Measurements from ENCODE around the gene GTPBP8. TPM values are rescaled to one million over a fixed set of nuclear protein-coding genes. Genes with fewer than 3 reads are reported as not detected.

GTPBP8 gene
- total and polyA plus RNA-seq, 2 donors (not counting 1 experiment from before 2014, with no cell fraction given) = 25.2 to 31.4 TPM

- peak in 1 of 2 donors; percentile 9 for DNase-seq (ENCODE audit: low read depth in 2 of 2)
- H3K27me3 ChIP-seq (ENCODE audit: control insufficient read depth, insufficient read depth, low read length) = peaks cover 6% of the 10 kb centered on the region
- no peaks in the 10 kb centered on the region for H3K36me3 ChIP-seq (ENCODE audit: control insufficient read depth, insufficient read depth, low read length)
- H3K79me2 ChIP-seq (ENCODE audit: control insufficient read depth, insufficient read depth, low read length) = no peaks in the 10 kb centered on the region
- H3K4me2 ChIP-seq (ENCODE audit: extremely low read depth, insufficient read depth, low read length) = no peak overlapping the region
- H3K27ac ChIP-seq (ENCODE audit: insufficient read depth, low read length) = no peak overlapping the region
- TF ChIP-seq CTCF (conservative IDR thresholded peaks at IDR 0.05 in 1 of 2, IDR thresholded peaks at IDR 0.05 in 1 of 2; ENCODE audit: low read depth in 1 of 2, low read length in 2 of 2) (no peak), EZH2 (IDR thresholded peaks at IDR 0.05; ENCODE audit: low read length, missing control alignments) (no peak)
- H3K4me3 ChIP-seq (replicated peaks in 1 of 4; ENCODE audit: control extremely low read depth in 1 of 4, insufficient read depth in 1 of 4, low read depth in 3 of 4, low read length in 4 of 4) = no peak overlapping the region
- no peak overlapping the region for H2AFZ ChIP-seq (ENCODE audit: low read length)
- H4K20me1 ChIP-seq (ENCODE audit: control insufficient read depth, extremely low read depth, insufficient read depth, low read length) = no peaks in the 10 kb centered on the region
- no peaks in the 10 kb centered on the region for H3K9me3 ChIP-seq (ENCODE audit: control insufficient read depth, insufficient read depth, low read depth, low read length)
- H3K9ac ChIP-seq (ENCODE audit: insufficient read depth, low read length) = no peak overlapping the region
- no peaks in the 10 kb centered on the region for H3K4me1 ChIP-seq (ENCODE audit: control insufficient read depth, extremely low read depth, insufficient read depth, low read length)
Observed at GRCh38 chr3:113038328-113038727, 47.5 kb downstream of the GTPBP8 start.

GRCh38 chr3:113039546-113039945 is 48.8 kb downstream of the GTPBP8 start:
- H3K27ac ChIP-seq (ENCODE audit: insufficient read depth, low read length) = no peak overlapping the region
- H3K4me2 ChIP-seq (ENCODE audit: extremely low read depth, insufficient read depth, low read length) = no peak overlapping the region
- H3K4me1 ChIP-seq (ENCODE audit: control insufficient read depth, extremely low read depth, insufficient read depth, low read length) = no peaks in the 10 kb centered on the region
- no peaks in the 10 kb centered on the region for H3K9me3 ChIP-seq (ENCODE audit: control insufficient read depth, insufficient read depth, low read depth, low read length)
- no peak overlapping the region for H3K9ac ChIP-seq (ENCODE audit: insufficient read depth, low read length)
- no peak overlapping the region for H3K4me3 ChIP-seq (replicated peaks in 1 of 4; ENCODE audit: control extremely low read depth in 1 of 4, insufficient read depth in 1 of 4, low read depth in 3 of 4, low read length in 4 of 4)
- no peaks in the 10 kb centered on the region for H3K36me3 ChIP-seq (ENCODE audit: control insufficient read depth, insufficient read depth, low read length)
- no peaks in the 10 kb centered on the region for H3K79me2 ChIP-seq (ENCODE audit: control insufficient read depth, insufficient read depth, low read length)
- peaks cover 10% of the 10 kb centered on the region for H3K27me3 ChIP-seq (ENCODE audit: control insufficient read depth, insufficient read depth, low read length)
- DNase-seq (ENCODE audit: low read depth in 2 of 2) = no peak
- H2AFZ ChIP-seq (ENCODE audit: low read length) = no peak overlapping the region
- no peak for TF ChIP-seq EZH2 (IDR thresholded peaks at IDR 0.05; ENCODE audit: low read length, missing control alignments)
- TF ChIP-seq CTCF (conservative IDR thresholded peaks at IDR 0.05 in 1 of 2, IDR thresholded peaks at IDR 0.05 in 1 of 2; ENCODE audit: low read depth in 1 of 2, low read length in 2 of 2) = no peak
- no peaks in the 10 kb centered on the region for H4K20me1 ChIP-seq (ENCODE audit: control insufficient read depth, extremely low read depth, insufficient read depth, low read length)

GRCh38 chr3:113040231-113040630 is 49.4 kb downstream of the GTPBP8 start:
- Histone ChIP-seq H3K36me3 (ENCODE audit: control insufficient read depth, insufficient read depth, low read length) (no peaks in the 10 kb centered on the region), H3K27ac (ENCODE audit: insufficient read depth, low read length) (no peak overlapping the region), H3K79me2 (ENCODE audit: control insufficient read depth, insufficient read depth, low read length) (no peaks in the 10 kb centered on the region), H3K9ac (ENCODE audit: insufficient read depth, low read length) (no peak overlapping the region), H3K4me1 (ENCODE audit: control insufficient read depth, extremely low read depth, insufficient read depth, low read length) (no peaks in the 10 kb centered on the region), H3K4me2 (ENCODE audit: extremely low read depth, insufficient read depth, low read length) (no peak overlapping the region), H3K27me3 (ENCODE audit: control insufficient read depth, insufficient read depth, low read length) (peaks cover 10% of the 10 kb centered on the region), H4K20me1 (ENCODE audit: control insufficient read depth, extremely low read depth, insufficient read depth, low read length) (no peaks in the 10 kb centered on the region), H3K4me3 (replicated peaks in 1 of 4; ENCODE audit: control extremely low read depth in 1 of 4, insufficient read depth in 1 of 4, low read depth in 3 of 4, low read length in 4 of 4) (no peak overlapping the region), H2AFZ (ENCODE audit: low read length) (no peak overlapping the region), H3K9me3 (ENCODE audit: control insufficient read depth, insufficient read depth, low read depth, low read length) (no peaks in the 10 kb centered on the region)
- DNase-seq (ENCODE audit: low read depth in 2 of 2) = no peak
- TF ChIP-seq EZH2 (IDR thresholded peaks at IDR 0.05; ENCODE audit: low read length, missing control alignments) (no peak), CTCF (conservative IDR thresholded peaks at IDR 0.05 in 1 of 2, IDR thresholded peaks at IDR 0.05 in 1 of 2; ENCODE audit: low read depth in 1 of 2, low read length in 2 of 2) (no peak)

Measured in fibroblast of lung (primary cell).